ENCODE measurements around the gene AGAP1. TPM values are rescaled to one million over a fixed set of nuclear protein-coding genes. Genes with fewer than 3 reads are reported as not detected.
"Not testable (repeated sequence)": the region's sequence is repeated elsewhere in the genome, so short reads cannot be mapped to it uniquely, and the experiment has no call there.

AGAP1 gene
- total RNA-seq, 1 experiment from 2014 or later = 56.4 TPM

GRCh38 chr2:236061497-236061896, 567.7 kb downstream of the AGAP1 start:
- no peak for DNase-seq
- TF ChIP-seq, protein P1, sequence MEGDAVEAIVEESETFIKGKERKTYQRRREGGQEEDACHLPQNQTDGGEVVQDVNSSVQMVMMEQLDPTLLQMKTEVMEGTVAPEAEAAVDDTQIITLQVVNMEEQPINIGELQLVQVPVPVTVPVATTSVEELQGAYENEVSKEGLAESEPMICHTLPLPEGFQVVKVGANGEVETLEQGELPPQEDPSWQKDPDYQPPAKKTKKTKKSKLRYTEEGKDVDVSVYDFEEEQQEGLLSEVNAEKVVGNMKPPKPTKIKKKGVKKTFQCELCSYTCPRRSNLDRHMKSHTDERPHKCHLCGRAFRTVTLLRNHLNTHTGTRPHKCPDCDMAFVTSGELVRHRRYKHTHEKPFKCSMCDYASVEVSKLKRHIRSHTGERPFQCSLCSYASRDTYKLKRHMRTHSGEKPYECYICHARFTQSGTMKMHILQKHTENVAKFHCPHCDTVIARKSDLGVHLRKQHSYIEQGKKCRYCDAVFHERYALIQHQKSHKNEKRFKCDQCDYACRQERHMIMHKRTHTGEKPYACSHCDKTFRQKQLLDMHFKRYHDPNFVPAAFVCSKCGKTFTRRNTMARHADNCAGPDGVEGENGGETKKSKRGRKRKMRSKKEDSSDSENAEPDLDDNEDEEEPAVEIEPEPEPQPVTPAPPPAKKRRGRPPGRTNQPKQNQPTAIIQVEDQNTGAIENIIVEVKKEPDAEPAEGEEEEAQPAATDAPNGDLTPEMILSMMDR (IDR thresholded peaks at IDR 0.05; ENCODE audit: unreplicated experiment) = no peak
- intact Hi-C loops (cut with micrococcal nuclease; ENCODE audit: unreplicated experiment) = no loop called here
- CTCF ChIA-PET = no interaction called here
- Mint-ChIP-seq H3K4me1 (ENCODE audit: low read depth, unreplicated experiment) (no peaks in the 10 kb centered on the region), H3K4me3 (ENCODE audit: low read depth, unreplicated experiment) (no peak overlapping the region), H3K27ac (ENCODE audit: unreplicated experiment) (no peak overlapping the region), H3K9me3 (ENCODE audit: low read depth, unreplicated experiment) (peaks cover 3% of the 10 kb centered on the region), H3K36me3 (ENCODE audit: insufficient read depth, unreplicated experiment) (no peaks in the 10 kb centered on the region), H3K27me3 (ENCODE audit: unreplicated experiment) (no peaks in the 10 kb centered on the region)
- no TSS peak for BruUV-seq (replicated peaks)

- TF ChIP-seq, protein P1 (IDR thresholded peaks at IDR 0.05; ENCODE audit: unreplicated experiment) = no peak
- CTCF ChIA-PET = no interaction called here
- DNase-seq = no peak
- intact Hi-C loops (cut with micrococcal nuclease; ENCODE audit: unreplicated experiment) = no loop called here
- Mint-ChIP-seq H3K36me3 (ENCODE audit: insufficient read depth, unreplicated experiment) (no peaks in the 10 kb centered on the region), H3K27me3 (ENCODE audit: unreplicated experiment) (no peaks in the 10 kb centered on the region), H3K27ac (ENCODE audit: unreplicated experiment) (no peak overlapping the region), H3K9me3 (ENCODE audit: low read depth, unreplicated experiment) (peaks cover 3% of the 10 kb centered on the region), H3K4me3 (ENCODE audit: low read depth, unreplicated experiment) (no peak overlapping the region), H3K4me1 (ENCODE audit: low read depth, unreplicated experiment) (no peaks in the 10 kb centered on the region)
- BruUV-seq (replicated peaks) = no TSS peak
These were observed 568.1 kb downstream of the AGAP1 start for GRCh38 chr2:236061899-236062298.

DNA sequence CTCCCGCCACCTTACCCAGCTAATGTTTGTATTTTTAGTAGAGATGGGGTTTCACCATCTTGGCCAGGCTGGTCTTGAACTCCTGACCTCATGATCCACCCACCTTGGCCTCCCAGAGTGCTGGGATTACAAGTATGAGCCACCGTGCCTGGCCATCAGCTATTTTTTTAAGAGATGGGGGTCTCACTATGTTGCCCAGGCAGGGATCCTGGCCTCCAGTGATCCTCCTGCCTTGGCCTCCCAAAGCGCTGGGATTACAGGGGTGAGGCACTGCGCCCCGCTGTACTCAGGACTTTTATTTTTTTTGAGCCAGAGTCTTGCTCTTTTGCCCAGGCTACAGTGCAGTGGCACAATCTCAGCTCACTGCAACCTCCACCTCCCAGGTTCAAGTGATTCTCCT, 569.0 kb downstream of the AGAP1 start:
- not testable (repeated sequence) for H3K27ac Mint-ChIP-seq (ENCODE audit: unreplicated experiment); H3K4me3 Mint-ChIP-seq (ENCODE audit: low read depth, unreplicated experiment); BruUV-seq (replicated peaks)

GRCh38 chr2:236063994-236064393, 570.2 kb downstream of the AGAP1 start:
- no peaks in the 10 kb centered on the region for H3K27me3 Mint-ChIP-seq (ENCODE audit: unreplicated experiment)

More for the DNA sequence above, 569.0 kb downstream of the AGAP1 start:
- H3K4me1 Mint-ChIP-seq (ENCODE audit: low read depth, unreplicated experiment); intact Hi-C loops (cut with micrococcal nuclease; ENCODE audit: unreplicated experiment); H3K27me3 Mint-ChIP-seq (ENCODE audit: unreplicated experiment); CTCF ChIA-PET; H3K9me3 Mint-ChIP-seq (ENCODE audit: low read depth, unreplicated experiment); H3K36me3 Mint-ChIP-seq (ENCODE audit: insufficient read depth, unreplicated experiment); DNase-seq: not testable (repeated sequence)

More at GRCh38 chr2:236063994-236064393, 570.2 kb downstream of the AGAP1 start:
- BruUV-seq (replicated peaks) = no TSS peak
- DNase-seq = no peak
- TF ChIP-seq, protein P1 (IDR thresholded peaks at IDR 0.05; ENCODE audit: unreplicated experiment) = no peak
- Mint-ChIP-seq H3K36me3 (ENCODE audit: insufficient read depth, unreplicated experiment) (no peaks in the 10 kb centered on the region), H3K9me3 (ENCODE audit: low read depth, unreplicated experiment) (no peaks in the 10 kb centered on the region), H3K4me3 (ENCODE audit: low read depth, unreplicated experiment) (no peak overlapping the region), H3K4me1 (ENCODE audit: low read depth, unreplicated experiment) (no peaks in the 10 kb centered on the region), H3K27ac (ENCODE audit: unreplicated experiment) (no peak overlapping the region)
- CTCF ChIA-PET = no interaction called here
- intact Hi-C loops (cut with micrococcal nuclease; ENCODE audit: unreplicated experiment) = no loop called here

Data from Calu3 (cell line).